ENCODE measurements around the gene ELL.

Gene ELL

GRCh38 chr19:18431351-18432197 lies 90.3 kb downstream of the ELL start:
- no peak for DNase-seq

- DNase-seq: no peak
These were observed 91.3 kb downstream of the ELL start for GRCh38 chr19:18430417-18431144.

GRCh38 chr19:18429717-18430416 lies 92.0 kb downstream of the ELL start:
- DNase-seq: no peak

GRCh38 chr19:18428787-18429674 lies 92.8 kb downstream of the ELL start:
- no peak for DNase-seq

DNA sequence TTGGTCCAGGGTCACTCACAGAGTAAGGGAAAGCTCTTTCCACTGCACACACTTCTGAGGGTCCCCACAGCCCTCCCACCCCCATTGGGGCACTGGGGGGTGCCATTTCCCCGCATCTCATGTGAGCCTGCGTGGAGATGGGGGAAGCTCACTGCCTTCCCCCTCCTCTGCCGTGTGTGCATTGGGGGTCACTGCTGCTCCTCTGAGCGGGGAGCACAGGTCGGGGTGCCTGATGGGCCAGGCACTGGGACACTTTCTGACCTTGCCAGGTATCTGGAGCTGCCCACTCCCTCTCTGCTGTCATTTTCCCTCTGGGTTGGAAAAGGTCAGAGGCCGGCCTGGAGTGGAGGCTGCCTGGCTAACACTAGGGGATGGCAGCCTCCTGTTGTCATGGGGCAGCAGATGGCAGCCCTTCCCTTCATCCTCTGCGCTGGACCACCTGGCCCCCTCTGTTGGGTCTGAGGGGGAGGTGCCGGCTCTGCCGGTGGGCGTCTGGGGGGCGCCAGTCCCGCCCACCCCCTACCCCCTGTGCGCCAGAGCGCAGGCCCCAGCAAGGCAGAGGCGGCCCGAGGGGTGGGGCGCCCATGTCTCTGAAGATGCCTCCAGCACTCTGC lies 93.6 kb downstream of the ELL start:
- no peak for DNase-seq

DNA sequence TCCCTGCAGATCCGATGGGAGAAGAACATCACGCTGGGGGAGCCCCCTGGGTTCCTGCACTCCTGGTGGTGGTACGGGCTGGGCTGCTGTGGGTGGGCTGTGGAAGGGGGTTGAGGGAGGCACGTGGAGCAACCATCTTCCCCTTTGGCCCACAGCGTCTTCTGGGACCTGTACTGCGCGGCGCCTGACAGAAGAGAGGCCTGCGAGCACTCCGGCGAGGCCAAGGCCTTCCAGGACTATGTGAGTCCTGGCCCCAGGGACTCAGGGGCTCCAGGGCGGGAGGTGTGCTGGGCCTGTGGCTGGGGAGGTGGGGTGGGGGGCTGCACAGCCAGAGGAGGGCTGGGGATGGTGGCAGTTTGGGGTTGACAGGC lies 94.1 kb downstream of the ELL start:
- no peak for DNase-seq

DNA sequence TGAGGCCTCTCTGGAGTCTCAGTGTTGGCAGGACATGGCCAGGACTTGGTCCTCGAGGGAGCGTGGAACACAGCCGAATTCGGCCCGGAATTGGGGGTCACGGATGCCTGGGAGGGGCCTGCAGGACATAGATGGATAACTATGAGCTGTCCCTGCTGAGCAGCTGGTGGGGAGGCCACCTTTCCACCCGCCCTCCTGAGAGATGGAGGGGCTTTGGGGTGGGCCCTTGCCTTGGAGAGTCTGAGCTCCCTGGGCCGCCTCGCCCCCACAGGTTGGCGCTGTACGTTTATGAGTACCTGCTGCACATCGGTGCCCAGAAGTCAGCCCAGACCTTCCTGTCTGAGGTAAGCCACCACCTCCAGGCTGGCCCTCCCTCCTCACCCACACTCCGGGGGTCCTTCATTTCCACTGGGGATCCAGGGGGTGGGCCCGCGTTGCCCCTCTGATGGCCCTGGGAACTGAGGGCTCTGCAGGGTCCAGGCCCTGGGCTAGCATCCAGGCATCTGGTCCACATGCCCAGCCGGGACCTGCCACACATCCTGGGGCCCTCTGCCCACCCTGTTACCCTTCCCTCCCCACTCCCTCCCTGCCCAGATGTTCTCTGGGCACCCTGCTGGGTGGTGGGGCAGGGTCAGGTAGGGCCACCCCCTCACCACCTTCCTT lies 94.7 kb downstream of the ELL start:
- no peak for DNase-seq

DNA sequence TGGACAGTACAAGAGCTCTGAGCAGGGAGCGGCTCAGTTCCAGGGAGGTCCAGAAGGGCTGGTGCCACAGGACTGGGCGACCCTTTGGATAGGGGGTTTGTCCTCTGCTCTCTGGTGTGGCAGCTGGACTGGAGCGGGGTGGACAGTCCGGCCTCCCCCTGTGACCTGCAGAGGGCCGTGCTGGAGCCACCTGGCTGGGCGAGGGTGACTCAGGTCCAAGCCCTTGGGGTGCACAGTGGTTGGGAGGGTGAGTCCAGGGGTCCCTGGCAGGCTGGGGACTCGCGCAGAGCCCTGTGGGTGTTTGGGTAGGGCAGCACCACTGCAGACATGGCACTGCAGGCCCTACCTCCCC lies 95.5 kb downstream of the ELL start:
- no peak for DNase-seq

DNA sequence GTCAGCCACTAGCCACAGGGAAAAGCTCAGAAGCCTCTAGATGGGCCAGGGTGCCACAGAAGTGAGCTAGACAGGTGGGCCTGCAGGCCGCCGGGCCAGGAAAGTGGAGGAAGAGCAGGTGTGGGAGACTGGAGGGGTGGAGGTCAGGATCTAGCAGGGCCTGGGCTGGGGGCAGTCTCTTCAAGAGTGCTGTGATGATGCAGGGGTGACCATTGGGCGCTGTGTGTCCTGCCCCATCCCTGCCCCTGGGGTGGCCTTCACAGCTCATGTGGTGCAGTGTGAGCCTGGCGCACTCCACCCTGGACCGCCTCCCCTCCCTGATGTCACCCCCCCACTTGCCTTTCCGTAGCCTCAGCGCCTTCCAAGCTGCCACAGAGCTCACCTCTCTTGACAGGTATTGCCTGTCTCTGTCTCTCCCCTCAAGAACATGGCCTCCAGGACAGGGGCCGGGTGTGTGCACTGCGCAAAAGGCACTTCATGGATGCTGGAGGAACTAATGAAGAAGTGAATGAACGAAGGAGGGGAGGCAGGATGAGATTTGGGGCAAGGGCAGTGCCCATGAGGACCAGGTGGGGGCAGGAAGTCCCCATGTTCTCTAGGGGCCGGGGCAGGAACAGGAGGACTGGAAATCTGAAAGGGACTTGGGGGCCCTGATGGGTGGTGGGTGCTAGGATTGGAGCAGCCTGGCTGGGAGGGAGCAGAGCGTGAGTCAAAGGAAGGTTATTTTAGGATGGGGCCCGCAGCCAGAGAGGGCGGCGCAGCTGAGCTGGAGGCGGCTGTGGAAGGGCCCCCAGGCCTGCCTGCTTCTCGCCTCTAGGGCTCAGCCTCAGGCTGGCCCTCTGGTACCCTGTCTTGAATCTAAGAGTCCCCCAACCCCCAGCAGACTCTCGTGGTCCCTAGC lies 96.1 kb downstream of the ELL start:
- DNase-seq: no peak

GRCh38 chr19:18424890-18425514 lies 96.9 kb downstream of the ELL start:
- DNase-seq: no peak

DNA sequence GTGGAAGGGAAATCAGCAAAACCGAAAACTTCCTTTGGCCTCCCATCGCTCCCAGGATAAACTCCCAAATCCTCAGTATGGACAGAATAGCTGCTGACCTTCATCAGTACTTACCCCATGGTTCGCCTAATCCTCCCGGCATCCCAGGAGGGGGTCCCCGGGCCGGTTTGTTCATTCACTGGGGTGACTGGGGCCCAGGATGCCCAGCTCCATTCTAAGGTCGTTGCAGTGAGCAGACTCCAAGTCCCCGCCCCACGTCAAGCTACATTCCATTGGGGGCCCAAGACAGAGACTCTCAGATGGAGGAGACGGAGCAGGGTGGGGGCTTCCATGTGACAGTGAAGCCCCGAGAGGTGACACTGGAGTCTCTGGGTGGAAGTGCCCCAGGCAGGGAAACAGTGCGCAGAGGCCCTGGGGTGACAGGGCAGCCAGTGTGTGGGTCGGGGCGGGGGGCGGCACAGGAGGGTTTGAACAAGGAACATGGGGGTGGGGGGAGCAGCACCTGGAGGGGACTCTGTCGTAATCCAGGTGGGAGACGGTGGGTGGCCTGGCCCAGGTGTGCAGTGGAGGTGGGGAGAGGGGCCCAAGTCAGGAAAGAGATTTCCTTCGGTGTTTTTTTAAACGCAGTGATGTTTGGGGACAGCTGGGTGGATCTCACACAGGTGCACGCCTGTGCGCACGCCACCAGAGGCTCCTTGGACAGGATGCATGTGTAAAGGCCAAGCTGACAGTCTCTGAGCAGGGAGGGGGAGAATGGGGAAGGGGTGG lies 97.6 kb downstream of the ELL start:
- DNase-seq: no peak

DNA sequence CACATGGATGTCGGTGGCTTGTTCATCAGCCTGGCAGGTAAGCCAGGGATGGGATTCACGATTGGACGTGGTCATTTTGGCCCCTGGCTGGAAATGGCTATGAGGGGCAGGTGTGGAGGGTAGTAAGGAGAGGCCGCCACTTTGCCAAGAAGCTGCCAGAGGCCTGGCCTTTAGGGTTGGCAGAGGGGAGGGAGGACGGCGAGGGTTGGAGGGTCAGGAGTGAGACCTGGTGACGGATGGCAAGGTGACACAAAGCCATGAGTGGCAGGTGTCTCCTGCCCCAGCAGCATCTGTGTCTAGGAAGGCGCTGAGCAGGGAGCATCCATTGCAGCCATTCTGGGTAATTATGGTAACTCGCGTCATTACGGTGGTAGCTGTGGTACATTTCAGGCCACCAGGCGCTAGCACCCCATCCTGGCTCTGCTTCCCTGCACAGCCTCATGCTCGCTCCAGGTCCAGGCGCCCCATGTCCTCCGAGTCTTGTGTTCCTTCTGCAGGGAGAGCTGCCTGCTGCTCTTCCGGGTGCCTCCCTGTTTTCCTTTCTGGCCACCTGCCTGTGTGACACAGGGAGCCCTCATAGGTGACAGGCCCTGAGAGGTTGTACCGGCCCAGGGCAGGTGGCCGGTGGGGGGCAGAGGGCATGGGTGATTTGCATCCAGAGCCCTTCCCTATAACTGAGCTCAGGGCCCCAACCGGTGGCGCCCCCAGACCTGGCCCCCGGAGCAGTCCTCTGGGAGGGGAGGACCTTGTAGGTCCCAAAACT lies 98.4 kb downstream of the ELL start:
- DNase-seq: no peak

GRCh38 chr19:18422530-18423191 lies 99.2 kb downstream of the ELL start:
- no peak for DNase-seq

GRCh38 chr19:18421371-18421959 lies 100.4 kb downstream of the ELL start:
- DNase-seq: no peak

- DNase-seq: no peak
These were observed 100.9 kb downstream of the ELL start for GRCh38 chr19:18420930-18421329.

DNA sequence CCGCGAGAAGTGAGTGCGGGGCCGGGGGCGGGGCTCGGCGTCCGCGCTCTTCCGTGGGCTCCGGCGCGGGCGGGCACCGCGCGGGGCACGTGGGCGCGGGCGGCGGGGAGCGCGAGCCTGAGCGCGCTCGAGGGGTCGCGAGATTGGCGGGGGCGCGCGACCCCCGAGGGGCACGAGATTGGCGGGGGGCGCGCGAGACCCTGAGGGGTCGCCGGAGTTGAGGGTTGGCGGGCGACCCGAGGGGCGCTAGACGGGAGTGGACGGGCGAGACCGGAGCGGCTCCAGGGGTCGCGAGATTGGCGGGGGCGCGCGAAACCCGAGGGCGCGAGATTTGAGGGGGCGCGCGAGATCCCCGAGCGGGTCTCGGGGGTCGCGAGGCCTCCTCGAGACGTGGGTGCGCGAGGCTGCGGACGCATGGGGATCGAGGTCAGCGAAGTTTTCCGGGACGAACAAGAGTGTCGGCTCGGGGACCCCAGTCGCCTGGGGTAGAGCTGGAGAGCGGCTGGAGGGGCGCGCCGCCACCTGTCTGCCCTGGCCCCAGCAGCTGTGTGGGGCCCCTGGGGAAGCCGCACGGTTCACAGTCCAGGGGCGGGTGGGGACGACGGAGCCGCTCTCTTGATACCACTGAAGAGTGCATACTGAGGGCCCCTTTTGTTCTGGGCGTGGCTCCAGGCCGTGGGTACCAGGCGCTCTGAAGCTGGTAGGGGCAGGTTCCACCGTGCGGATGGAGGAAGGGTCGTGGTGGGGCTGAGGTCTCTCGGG lies 102.0 kb downstream of the ELL start:
- DNase-seq: peak in 1 of 2 experiments; percentile 46

DNA sequence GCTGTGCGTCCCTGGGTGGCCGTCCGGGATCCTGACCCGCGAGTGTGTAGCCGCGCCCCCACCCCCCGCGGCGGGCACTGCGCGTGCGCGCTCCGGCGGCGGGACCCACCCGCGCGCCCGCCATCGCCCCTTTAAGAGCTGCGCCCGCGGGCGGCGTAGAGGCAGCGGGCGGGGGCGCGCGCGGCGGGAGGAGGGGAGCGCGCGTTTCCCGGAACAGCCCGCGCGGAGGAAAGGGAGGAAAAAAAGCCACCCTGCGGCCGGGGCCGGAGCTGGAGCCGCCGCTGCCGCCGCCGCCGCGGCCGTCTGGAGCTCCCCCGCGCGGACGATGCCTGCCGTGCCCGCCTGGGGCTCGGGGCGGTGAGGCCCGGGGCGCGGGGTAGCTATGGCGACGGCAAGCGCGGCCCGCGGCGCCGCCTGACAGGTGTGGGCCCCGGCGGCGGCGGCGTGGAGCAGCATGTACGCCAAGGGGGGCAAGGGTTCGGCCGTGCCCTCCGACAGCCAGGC lies 102.6 kb downstream of the ELL start, which contains the start of gene SSBP4:
Gene SSBP4, plus strand, starts transcription at position 204 of the 504 bp plus-strand sequence. Its CDS starts 251 bp downstream, at position 455.
- peak; percentile 36 to 87 for DNase-seq
